Non-pigmented ciliary epithelial cell (primary cell): ENCODE results near the gene IL6R.
"Not testable (repeated sequence)": the region's sequence is repeated elsewhere in the genome, so short reads cannot be mapped to it uniquely, and the experiment has no call there.

ENCODE experiments used
- DNase-seq: peaks from one replicate; pipeline ENCODE4 v3.0.0-alpha.2; 2010; ENCODE audit warnings: low read depth

IL6R gene

GRCh38 chr1:154483941-154484803 is 79.0 kb downstream of the IL6R start:
- DNase-seq = peak; percentile 72

GRCh38 chr1:154485106-154485505 is 80.0 kb downstream of the IL6R start:
- no peak for DNase-seq

- DNase-seq = no peak
Measured at GRCh38 chr1:154485910-154486496, 80.9 kb downstream of the IL6R start.

- DNase-seq = not testable (repeated sequence)
Measured at GRCh38 chr1:154486756-154487155, 81.6 kb downstream of the IL6R start.

GRCh38 chr1:154488922-154489321 is 83.8 kb downstream of the IL6R start:
- no peak for DNase-seq

- DNase-seq = no peak
Measured at GRCh38 chr1:154489695-154490274, 84.6 kb downstream of the IL6R start.

- DNase-seq = no peak
Measured at GRCh38 chr1:154490317-154490716, 85.2 kb downstream of the IL6R start.

GRCh38 chr1:154492115-154492514 is 87.0 kb downstream of the IL6R start:
- no peak for DNase-seq

GRCh38 chr1:154493276-154493675 is 88.1 kb downstream of the IL6R start:
- DNase-seq = no peak

- DNase-seq = no peak
Measured at GRCh38 chr1:154495496-154496273, 90.5 kb downstream of the IL6R start.

GRCh38 chr1:154496383-154496782 is 91.2 kb downstream of the IL6R start:
- no peak for DNase-seq

- no peak for DNase-seq
Measured at GRCh38 chr1:154497026-154497806, 92.1 kb downstream of the IL6R start.

- no peak for DNase-seq
Measured at GRCh38 chr1:154499446-154499845, 94.3 kb downstream of the IL6R start.

- DNase-seq = no peak
Measured at GRCh38 chr1:154500533-154500932, 95.4 kb downstream of the IL6R start.

- DNase-seq = no peak
Measured at GRCh38 chr1:154501423-154502065, 96.4 kb downstream of the IL6R start.

GRCh38 chr1:154502066-154502743 is 97.1 kb downstream of the IL6R start, which contains the start of the genes SHE and TDRD10:
Gene SHE (minus strand): TSS chr1:154502412. CDS start chr1:154502026, 386 bp downstream.
Gene TDRD10 (plus strand): TSS chr1:154502219. CDS start chr1:154506904, 4,685 bp downstream.
- no peak for DNase-seq

GRCh38 chr1:154502744-154503115 is 97.6 kb downstream of the IL6R start:
- DNase-seq = no peak

GRCh38 chr1:154503898-154504297 is 98.8 kb downstream of the IL6R start:
- DNase-seq = no peak

- no peak for DNase-seq
Measured at GRCh38 chr1:154512760-154513159, 107.6 kb downstream of the IL6R start.

- DNase-seq = no peak
Measured at GRCh38 chr1:154514066-154514553, 109.0 kb downstream of the IL6R start.
